Inflammatory macrophage treated with lipopolysaccharide for 4 hours (primary cell): ENCODE data around the gene ALDH8A1.
"Not testable (repeated sequence)": the region's sequence is repeated elsewhere in the genome, so short reads cannot be mapped to it uniquely, and the experiment has no call there.

Experiments used
- DNase-seq: peaks from one replicate; pipeline ENCODE4 v3.0.0-alpha.2; 2020

The ALDH8A1 gene

GRCh38 chr6:134908906-134909516 lies 40.9 kb downstream of the ALDH8A1 start:
- DNase-seq = no peak

- not testable (repeated sequence) for DNase-seq
Observed at GRCh38 chr6:134904731-134905130, 45.2 kb downstream of the ALDH8A1 start.

DNA sequence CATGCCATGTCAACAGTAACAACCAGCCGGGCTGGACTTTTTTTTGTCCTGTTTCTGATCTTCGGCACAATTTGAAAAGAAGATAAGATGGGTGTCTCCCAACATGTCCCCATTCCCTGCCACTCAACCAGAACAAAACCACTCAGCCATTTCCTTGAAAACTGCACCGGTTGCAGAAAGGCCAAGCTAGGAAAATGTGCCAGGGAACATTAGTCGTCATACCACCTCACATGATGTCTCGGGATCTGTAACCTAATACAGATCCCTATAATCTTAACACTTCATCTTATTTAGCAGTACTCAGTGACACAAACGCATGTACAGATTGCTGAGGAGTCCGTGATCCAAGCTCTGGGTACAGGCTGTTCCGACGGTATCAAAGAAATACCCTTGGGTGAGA lies 46.5 kb downstream of the ALDH8A1 start:
- DNase-seq = no peak

- DNase-seq = no peak
Observed at GRCh38 chr6:134902936-134903335, 47.0 kb downstream of the ALDH8A1 start.

- DNase-seq = no peak
Observed at GRCh38 chr6:134902074-134902861, 47.6 kb downstream of the ALDH8A1 start.

DNA sequence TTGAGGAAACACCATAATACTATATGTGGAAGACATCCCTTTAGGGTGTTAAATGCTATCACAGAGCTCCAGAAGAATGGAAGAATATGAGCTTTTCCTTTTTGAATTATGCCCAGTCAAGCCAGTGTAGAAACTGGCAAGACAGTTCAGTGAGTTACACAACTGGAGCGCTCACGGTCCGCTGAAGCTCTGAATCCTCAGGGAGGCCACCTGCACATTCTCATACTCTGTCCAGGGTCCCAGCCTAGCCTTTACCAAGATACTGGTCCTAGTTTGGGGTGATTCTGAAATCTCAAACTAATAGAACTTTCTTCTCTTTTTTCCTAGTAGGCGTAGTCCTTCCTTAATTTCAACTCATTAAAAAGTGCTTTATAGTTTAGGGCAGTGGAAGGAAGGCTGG lies 51.3 kb downstream of the ALDH8A1 start:
- DNase-seq = no peak

- not testable (repeated sequence) for DNase-seq
Observed at GRCh38 chr6:134898166-134898565, 51.7 kb downstream of the ALDH8A1 start.

DNA sequence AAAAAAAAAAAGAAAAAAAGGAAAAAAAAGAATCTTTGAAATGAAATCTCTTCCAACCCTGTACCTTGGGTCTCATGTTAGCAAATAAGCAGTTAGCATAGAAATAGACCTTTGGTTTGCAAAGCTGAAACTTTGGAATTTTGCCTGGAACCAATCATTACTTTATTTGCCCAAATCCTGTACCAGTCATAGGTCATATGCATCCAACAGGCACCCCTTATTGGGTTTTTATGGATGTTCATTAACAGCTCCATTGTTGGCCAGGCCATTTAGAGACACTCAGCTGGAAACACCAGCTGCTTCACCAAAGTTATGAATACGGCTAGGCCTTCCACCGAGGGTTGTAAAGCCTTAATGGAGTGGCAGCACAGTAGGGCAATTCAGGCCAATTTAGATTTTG lies 53.0 kb downstream of the ALDH8A1 start:
- DNase-seq = no peak

DNA sequence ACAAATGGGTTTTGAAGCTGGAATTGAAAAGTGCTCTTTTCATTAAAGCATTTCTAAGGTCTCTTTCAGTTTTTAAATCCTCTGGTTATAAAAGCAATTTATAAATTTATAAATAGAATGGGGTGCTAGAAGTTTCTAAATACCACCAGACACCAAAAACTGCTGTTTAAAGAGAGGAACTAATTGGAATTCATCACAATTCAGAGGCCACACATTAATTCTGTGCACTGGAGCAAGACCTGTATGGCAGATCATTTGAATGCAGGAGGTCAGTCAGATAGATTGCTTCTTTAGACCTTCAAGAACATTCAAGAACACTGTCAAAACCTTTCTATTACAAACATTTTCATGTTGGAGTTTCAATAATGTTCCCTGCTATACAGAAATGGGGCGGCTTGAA lies 55.1 kb downstream of the ALDH8A1 start:
- no peak for DNase-seq

GRCh38 chr6:134892362-134892761 lies 57.5 kb downstream of the ALDH8A1 start:
- DNase-seq = no peak

GRCh38 chr6:134891633-134892032 lies 58.3 kb downstream of the ALDH8A1 start:
- DNase-seq = no peak

DNA sequence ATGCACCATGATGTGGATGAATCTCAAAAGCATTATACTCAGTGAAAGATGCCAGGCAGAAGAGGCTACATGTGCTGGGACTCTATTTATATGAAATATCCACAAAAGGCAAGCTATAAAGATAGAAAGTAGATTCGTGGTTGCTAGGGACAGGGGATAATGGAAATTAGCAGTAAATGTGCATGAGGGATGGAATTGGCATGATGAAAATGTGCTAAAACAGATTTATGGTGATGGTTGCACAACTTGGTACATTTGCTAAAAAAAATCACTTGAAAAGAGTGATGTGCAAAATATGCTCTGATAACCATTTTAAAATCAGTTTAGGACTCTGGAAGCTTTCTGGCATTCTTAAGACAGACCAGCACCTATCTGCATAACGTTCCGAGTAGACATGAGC lies 61.6 kb downstream of the ALDH8A1 start:
- no peak for DNase-seq

DNA sequence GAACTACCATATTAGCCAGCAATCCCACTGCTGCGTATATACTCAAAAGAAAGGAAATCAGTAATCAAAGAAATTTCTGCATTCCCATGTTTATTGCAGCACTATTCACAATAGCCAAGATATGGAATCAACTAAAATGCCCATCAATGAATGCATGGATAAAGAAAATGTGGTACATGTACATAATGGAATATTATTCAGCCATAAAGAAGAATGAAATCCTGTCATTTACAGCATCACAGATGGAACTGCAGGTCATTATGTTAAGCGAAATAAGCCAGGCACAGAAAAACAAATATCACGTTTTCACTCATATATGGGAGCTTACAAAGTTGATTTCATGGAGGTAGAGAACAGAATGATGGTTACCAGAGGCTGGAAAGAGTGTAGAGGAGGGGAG lies 65.1 kb downstream of the ALDH8A1 start:
- DNase-seq = no peak

- no peak for DNase-seq
Observed at GRCh38 chr6:134883314-134883713, 66.6 kb downstream of the ALDH8A1 start.

DNA sequence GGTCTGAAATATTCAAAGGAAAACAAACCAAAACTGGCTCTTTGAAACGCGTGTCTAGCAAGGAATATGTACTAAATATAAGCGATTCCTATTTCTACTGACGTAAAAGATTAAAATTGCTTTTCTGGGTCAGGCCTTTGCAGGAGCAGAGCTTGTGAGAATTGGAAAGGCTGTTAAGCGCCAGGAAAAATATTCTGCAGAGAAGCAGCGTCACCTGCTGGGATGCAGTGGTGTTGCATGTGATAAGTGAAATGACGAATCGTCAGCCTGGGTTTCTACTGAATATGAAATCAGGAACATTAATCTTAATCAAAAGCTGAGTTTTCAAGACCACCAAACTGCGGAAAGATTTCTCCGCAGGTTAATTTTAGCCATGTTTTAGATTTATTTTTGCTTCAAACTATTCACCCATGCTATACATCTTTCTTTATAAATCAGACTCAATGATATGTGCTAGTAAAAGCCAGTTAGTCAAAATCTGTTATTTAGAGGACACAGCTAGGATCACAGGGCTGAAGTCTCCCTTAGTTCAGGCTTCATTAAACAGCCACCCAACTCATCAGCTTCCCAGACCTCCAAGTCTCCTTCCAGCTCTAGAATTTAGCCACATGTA lies 67.4 kb downstream of the ALDH8A1 start:
- DNase-seq = peak; percentile 70

DNA sequence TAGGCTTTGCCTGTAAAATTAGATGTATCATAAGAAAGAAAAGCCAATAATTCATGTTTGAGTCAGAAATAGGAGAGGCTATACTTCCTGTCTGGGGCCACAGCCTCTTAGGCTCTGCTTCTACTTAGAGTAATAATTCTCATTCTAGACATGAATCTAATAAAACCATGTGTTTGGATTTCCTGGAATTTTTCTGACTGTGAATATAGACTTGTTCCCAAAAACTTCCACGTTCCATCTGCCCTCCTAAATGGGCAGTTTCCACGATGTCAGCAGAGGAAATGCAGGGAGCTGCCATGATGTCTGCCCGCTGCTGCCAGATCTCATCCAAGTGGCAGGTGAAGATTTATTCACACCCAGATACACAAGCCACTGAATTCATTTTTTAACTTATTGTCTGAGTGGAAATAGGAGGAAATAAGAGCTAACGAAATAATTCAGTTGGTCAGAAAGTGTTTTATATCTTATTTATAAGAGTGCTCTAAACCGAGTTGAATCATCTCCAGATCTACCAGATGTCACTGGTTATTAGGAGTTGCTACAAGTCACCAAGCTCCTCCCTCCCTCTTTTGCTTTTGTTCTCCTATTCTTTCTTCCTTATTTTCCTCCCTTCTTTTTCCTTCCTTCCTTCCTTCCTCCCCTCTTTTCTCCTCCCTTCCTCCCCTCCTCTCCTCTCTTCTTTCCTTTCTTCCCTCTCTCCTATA lies 69.3 kb downstream of the ALDH8A1 start:
- DNase-seq = no peak

DNA sequence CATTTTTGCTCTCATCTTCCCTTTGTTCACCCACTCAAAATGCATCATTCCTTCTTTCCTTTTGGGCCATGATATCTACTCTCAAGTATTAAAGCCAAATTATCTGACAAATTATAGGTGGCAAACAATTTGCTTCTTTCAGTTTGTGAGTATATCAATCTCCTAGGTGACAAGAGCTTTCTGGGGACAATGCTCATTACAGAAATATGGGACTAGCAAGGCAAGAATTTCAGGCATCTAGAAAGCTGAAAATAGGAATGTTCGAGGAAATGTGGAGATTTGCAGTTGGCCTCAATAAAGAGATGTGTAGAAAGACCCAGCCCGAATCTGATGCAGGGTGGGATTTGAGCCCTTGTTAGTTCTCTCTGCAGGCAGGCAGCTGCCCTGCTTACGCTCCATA lies 71.8 kb downstream of the ALDH8A1 start:
- no peak for DNase-seq

GRCh38 chr6:134875367-134875766 lies 74.5 kb downstream of the ALDH8A1 start:
- DNase-seq = no peak

DNA sequence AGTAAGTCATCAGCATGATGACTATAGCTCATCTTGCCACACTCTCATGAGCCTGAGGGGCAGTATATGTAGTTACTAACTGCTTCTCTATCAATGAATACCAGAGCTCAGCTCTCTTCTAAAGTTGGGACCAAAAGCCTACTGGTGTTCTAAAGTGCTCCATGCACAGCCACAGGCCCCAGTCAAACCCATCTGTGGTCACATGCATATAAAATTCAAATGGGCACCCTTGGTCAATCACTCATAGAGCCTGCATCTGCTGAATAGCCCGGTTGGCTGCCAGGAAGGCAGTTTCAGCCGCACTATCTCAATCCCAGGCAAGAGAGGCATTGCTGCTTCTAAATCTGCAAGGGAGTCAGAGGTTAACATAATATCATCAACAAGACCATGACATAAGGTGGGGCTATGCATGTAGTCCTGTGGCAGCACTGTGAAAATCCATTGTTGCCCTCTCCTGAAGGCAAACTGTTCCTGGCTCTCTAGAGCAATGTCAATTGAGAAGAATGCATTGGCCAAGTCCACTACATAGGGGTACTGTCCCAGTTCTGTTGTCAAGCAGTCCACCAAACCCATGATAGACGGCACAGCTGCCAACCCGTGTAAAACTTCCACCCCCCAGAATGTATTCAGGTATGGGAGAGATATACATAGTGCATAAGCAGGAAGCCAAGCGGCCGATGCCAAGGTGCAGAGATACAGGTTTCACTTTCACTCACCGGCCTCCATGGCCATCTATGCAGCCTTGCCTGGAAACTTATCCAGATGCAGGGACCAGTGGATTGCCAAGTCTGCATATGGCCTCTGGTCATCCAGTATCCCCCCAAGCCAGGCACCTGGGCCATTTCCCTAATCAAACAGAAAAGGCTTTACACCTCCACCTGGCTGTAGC lies 76.2 kb downstream of the ALDH8A1 start:
- no peak for DNase-seq

- DNase-seq = no peak
Observed at GRCh38 chr6:134870677-134871498, 79.0 kb downstream of the ALDH8A1 start.

DNA sequence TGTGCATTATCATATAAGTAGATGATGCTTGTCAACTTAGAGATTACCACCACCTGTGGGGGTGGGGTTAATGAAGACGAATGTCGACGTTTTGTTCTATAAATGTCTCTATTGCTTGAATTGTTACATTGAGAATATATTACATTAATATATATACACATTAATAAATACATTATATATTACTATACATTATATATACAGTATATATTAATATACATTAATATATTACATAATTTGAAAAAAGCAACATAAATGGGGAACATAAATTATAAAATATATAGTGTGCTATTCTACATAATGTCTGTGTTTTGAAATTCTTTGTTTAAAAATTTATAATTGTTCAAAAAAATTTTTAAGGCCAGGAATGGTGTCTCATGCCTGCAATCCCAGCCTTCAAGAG lies 81.1 kb downstream of the ALDH8A1 start:
- no peak for DNase-seq
